Suprapubic skin (tissue), 4 donors: ENCODE results near the gene SPC24. TPM values are rescaled to one million over a fixed set of nuclear protein-coding genes. Genes with fewer than 3 reads are reported as not detected.
"Not testable (repeated sequence)": the region's sequence is repeated elsewhere in the genome, so short reads cannot be mapped to it uniquely, and the experiment has no call there.

ENCODE experiments used
- DNase-seq, 2 donors: peaks; one replicate each; pipeline ENCODE4 v3.0.0-alpha.2; 2019; ENCODE audit warnings: low spot score in 2 of 2
- H3K27ac ChIP-seq: fragments of 200-600 bp; sonication (generic); one replicate; pipeline ENCODE4 v1.5.1; 2019
- H3K27me3 ChIP-seq: fragments of 200-600 bp; sonication (generic); one replicate; pipeline ENCODE4 v1.5.1; 2019
- H3K36me3 ChIP-seq: fragments of 200-600 bp; sonication (generic); one replicate; pipeline ENCODE4 v1.5.1; 2019
- H3K4me1 ChIP-seq: fragments of 200-600 bp; sonication (generic); one replicate; pipeline ENCODE4 v1.5.1; 2019
- H3K4me3 ChIP-seq: fragments of 200-600 bp; sonication (generic); one replicate; pipeline ENCODE4 v1.5.1; 2019; ENCODE audit warnings: mild to moderate bottlenecking
- H3K9me3 ChIP-seq: fragments of 200-600 bp; sonication (generic); one replicate; pipeline ENCODE4 v1.5.1; 2019
- EP300 ChIP-seq: sonication (generic); formaldehyde crosslinking; IDR thresholded peaks from one replicate; pipeline ENCODE4 v1.6.1; 2017; ENCODE audit warnings: antibody characterized with exemption
- POLR2A ChIP-seq, 2 donors: fragments of 450-650 bp; IDR thresholded peaks; one replicate each; pipeline ENCODE4 v1.6.1; 2017; ENCODE audit warnings: antibody characterized with exemption in 2 of 2, mild to moderate bottlenecking in 2 of 2, moderate library complexity in 2 of 2
- POLR2AphosphoS5 ChIP-seq, 3 donors: sonication (generic); formaldehyde crosslinking; IDR thresholded peaks; one replicate each; pipeline ENCODE4 v1.6.1; 2017; ENCODE audit warnings: antibody characterized with exemption in 3 of 3
- WGBS: methylation state at CpG from one replicate; pipeline ENCODE4 v1.1.5; 2018; 5-methylcytosine and 5-hydroxymethylcytosine counted together
- total RNA-seq, 4 donors: library from RNA; depleted of rRNA; stranded (reverse); fragments of >200 nt; gene quantifications; one replicate each; pipeline ENCODE4 v1.1.0, GENCODE V29; 2016
- TF ChIP-seq, protein P1 (sequence below), 2 donors: fragments of 200-600 bp in 1 of 2; fragments of 450-650 bp in 1 of 2; sonication (generic) in 1 of 2; IDR thresholded peaks; one replicate each; pipeline ENCODE4 v1.5.1; 2016 to 2019; ENCODE audit warnings: antibody characterized with exemption in 2 of 2, mild to moderate bottlenecking in 1 of 2, moderate library complexity in 1 of 2

SPC24 gene
- total RNA-seq, 4 donors from 2014 or later: 1.8 to 4.0 (median 3.7) TPM

DNA sequence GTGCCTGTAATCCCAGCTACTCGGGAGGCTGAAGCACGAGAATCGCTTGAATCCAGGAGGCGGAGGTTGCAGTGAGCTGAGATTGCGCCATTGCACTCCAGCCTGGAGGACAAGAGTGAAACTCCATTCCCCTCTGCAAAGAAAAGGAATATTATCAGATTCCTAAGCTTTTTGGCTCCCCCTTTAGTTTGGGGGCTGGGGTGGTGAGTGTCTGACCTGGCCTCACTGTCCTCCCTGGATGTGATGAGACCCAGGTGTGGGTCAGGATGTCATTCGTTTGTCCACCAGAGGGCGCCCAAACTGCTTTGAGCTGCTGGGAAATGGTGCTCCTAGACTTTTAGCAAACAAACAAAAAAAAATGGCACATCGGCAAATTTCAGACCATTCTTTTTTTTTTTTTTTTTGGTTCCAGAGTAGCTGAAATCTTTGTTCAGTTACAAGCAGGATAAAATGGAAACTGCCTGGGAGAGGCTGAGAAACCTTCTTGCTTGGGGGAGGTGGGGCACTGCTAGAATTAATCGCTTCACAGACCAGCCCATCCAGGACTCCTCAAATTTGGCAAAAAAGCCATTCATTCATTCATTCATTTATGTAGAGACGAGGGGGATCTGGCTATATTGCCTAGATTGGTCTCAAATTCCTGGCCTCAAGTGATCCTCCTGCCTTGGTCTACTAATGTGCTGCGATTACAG lies 29.4 kb downstream of the SPC24 start:
- peak; percentile 88 for DNase-seq
- no peaks in the 10 kb centered on the region for H3K9me3 ChIP-seq
- no peak overlapping the region for H3K27ac ChIP-seq
- peaks cover 8% of the 10 kb centered on the region for H3K4me1 ChIP-seq
- H3K27me3 ChIP-seq: no peaks in the 10 kb centered on the region
- WGBS: 63% methylated on average over 11 of the region's 11 CpGs
- H3K36me3 ChIP-seq: peaks cover 64% of the 10 kb centered on the region
- H3K4me3 ChIP-seq: no peak overlapping the region
- no peak for TF ChIP-seq EP300
- no peak for TF ChIP-seq POLR2AphosphoS5 (IDR thresholded peaks at IDR 0.05)
- TF ChIP-seq, protein P1, sequence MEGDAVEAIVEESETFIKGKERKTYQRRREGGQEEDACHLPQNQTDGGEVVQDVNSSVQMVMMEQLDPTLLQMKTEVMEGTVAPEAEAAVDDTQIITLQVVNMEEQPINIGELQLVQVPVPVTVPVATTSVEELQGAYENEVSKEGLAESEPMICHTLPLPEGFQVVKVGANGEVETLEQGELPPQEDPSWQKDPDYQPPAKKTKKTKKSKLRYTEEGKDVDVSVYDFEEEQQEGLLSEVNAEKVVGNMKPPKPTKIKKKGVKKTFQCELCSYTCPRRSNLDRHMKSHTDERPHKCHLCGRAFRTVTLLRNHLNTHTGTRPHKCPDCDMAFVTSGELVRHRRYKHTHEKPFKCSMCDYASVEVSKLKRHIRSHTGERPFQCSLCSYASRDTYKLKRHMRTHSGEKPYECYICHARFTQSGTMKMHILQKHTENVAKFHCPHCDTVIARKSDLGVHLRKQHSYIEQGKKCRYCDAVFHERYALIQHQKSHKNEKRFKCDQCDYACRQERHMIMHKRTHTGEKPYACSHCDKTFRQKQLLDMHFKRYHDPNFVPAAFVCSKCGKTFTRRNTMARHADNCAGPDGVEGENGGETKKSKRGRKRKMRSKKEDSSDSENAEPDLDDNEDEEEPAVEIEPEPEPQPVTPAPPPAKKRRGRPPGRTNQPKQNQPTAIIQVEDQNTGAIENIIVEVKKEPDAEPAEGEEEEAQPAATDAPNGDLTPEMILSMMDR (IDR thresholded peaks at IDR 0.05): peak; percentile 64 to 65
- TF ChIP-seq POLR2A (IDR thresholded peaks at IDR 0.05): no peak

DNA sequence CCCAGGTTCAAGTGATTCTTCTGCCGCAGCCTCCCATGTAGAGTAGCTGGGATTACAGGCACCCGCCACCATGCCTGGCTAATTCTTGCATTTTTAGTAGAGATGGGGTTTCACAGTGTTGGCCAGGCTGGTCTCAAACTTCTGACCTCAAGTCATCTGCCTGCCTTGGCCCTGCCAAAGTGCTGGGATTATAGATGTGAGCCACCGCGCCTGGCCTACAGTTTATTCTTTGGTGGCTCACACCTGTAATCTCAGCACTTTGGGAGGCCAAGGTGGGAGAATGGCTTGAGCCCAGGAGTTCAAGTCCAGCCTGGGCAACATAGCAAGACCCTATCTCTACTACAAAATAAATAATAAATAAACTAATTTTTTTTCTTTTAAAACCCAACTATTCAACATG lies 31.4 kb downstream of the SPC24 start:
- not testable (repeated sequence) for DNase-seq, H3K4me3 ChIP-seq, H3K27ac ChIP-seq, H3K9me3 ChIP-seq, H3K4me1 ChIP-seq, H3K27me3 ChIP-seq
- 98% methylated on average over 4 of the region's 4 CpGs for WGBS
- peaks cover 72% of the 10 kb centered on the region for H3K36me3 ChIP-seq

DNA sequence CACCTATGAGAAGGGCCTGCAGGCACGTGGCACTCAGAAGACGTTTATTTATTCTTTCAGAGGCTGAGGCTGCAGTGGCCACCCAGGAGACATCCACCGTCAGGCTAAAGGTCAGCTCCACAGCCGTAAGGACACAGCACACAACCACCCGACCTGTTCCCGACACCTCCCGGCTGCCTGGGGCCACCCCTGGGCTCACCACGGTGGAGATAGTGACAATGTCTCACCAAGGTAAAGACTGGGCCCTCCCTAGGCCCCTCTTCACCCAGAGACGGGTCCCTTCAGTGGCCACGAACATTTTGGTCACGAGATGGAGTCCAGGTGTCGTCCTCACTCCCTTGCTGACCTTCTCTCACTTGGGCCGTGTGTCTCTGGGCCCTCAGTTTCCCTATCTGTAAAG lies 32.5 kb downstream of the SPC24 start:
- Histone ChIP-seq H3K27ac (no peak overlapping the region), H3K4me1 (peaks cover 4% of the 10 kb centered on the region), H3K9me3 (no peaks in the 10 kb centered on the region), H3K36me3 (peaks cover 70% of the 10 kb centered on the region), H3K27me3 (no peaks in the 10 kb centered on the region), H3K4me3 (no peak overlapping the region)
- no peak for DNase-seq
- 92% methylated on average over 13 of the region's 13 CpGs for WGBS
- TF ChIP-seq POLR2A (IDR thresholded peaks at IDR 0.05): no peak
- TF ChIP-seq, protein P1 (IDR thresholded peaks at IDR 0.05): no peak
- no peak for TF ChIP-seq EP300
- no peak for TF ChIP-seq POLR2AphosphoS5 (IDR thresholded peaks at IDR 0.05)

DNA sequence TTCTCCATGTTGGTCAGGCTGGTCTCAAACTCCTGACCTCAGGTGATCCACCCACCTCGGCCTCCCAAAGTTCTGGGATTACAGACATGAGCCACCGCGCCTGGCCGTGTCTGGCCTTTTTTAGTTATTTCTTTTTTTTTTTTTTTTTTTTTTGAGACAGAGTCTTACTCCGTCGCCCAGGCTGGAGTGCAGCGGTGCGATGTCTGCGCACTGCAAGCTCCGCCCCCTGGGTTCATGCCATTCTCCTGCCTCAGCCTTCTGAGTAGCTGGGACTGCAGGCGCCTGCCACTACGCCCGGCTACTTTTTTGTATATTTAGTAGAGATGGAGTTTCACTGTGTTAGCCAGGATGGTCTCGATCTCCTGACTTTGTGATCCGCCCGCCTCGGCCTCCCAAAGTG lies 33.6 kb downstream of the SPC24 start:
- H3K4me1 ChIP-seq, H3K4me3 ChIP-seq, H3K27me3 ChIP-seq, H3K9me3 ChIP-seq, H3K27ac ChIP-seq, DNase-seq: not testable (repeated sequence)
- peaks cover 72% of the 10 kb centered on the region for H3K36me3 ChIP-seq
- WGBS: 97% methylated on average over 17 of the region's 17 CpGs

DNA sequence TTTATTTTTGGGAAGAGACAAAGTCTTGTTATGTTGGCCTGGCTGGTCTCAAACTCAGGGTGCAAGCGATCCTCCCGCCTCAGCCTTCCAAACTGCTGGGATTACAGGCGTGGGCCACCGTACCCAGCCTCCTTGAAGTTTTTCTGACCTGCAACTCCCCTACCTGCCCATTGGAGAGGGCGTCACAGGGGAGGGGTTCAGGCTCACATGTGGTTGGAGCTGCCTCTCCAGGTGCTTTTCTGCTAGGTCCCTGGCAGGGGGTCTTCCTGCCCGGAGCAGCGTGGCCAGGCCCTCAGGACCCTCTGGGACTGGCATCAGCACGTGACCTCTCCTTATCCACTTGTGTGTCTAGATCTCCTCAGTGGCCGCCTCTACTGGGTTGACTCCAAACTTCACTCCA lies 39.1 kb downstream of the SPC24 start:
- no peaks in the 10 kb centered on the region for H3K27me3 ChIP-seq
- no peak overlapping the region for H3K27ac ChIP-seq
- H3K4me1 ChIP-seq: no peaks in the 10 kb centered on the region
- no peak for TF ChIP-seq EP300
- TF ChIP-seq POLR2A (IDR thresholded peaks at IDR 0.05): no peak
- no peak for TF ChIP-seq POLR2AphosphoS5 (IDR thresholded peaks at IDR 0.05)
- TF ChIP-seq, protein P1 (IDR thresholded peaks at IDR 0.05): no peak
- WGBS: 97% methylated on average over 9 of the region's 9 CpGs
- H3K36me3 ChIP-seq: peaks cover 88% of the 10 kb centered on the region
- no peaks in the 10 kb centered on the region for H3K9me3 ChIP-seq
- no peak for DNase-seq
- no peak overlapping the region for H3K4me3 ChIP-seq

DNA sequence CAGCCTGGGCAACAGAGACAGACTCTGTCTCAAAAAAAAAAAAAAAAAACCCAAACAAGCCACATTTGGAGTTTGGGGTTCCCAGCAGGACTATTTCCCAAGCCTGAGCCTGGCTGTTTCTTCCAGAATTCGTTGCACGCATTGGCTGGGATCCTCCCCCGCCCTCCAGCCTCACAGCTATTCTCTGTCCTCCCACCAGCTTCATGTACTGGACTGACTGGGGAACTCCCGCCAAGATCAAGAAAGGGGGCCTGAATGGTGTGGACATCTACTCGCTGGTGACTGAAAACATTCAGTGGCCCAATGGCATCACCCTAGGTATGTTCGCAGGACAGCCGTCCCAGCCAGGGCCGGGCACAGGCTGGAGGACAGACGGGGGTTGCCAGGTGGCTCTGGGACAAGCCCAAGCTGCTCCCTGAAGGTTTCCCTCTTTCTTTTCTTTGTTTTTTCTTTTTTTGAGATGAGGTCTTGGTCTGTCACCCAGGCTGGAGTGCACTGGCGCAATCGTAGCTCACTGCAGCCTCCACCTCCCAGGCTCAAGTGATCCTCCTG lies 39.6 kb downstream of the SPC24 start:
- WGBS: 70% methylated on average over 11 of the region's 11 CpGs
- Histone ChIP-seq H3K9me3 (no peaks in the 10 kb centered on the region), H3K27me3 (no peaks in the 10 kb centered on the region), H3K4me1 (no peaks in the 10 kb centered on the region), H3K36me3 (peaks cover 92% of the 10 kb centered on the region), H3K27ac (no peak overlapping the region), H3K4me3 (no peak overlapping the region)
- DNase-seq: no peak
- TF ChIP-seq POLR2A (IDR thresholded peaks at IDR 0.05) (no peak), POLR2AphosphoS5 (IDR thresholded peaks at IDR 0.05) (no peak), EP300 (no peak)
- TF ChIP-seq, protein P1 (IDR thresholded peaks at IDR 0.05): no peak
